NCI-H345 treated with DMSO at 0.1 percent for 48 hours (cell line): ENCODE data around the gene C1QTNF9.
"Not testable (repeated sequence)": the region's sequence is repeated elsewhere in the genome, so short reads cannot be mapped to it uniquely, and the experiment has no call there.

ENCODE experiments used
- DNase-seq: peaks from one replicate; lab custom pipeline; 2025; ENCODE audit not compliant: unreplicated experiment; lab: John Stamatoyannopoulos, UW

The C1QTNF9 gene

GRCh38 chr13:24359252-24359651, 49.9 kb downstream of the C1QTNF9 start:
- DNase-seq: not testable (repeated sequence)

- no peak for DNase-seq
Measured at GRCh38 chr13:24360106-24360505, 50.7 kb downstream of the C1QTNF9 start.

GRCh38 chr13:24361113-24361512, 51.7 kb downstream of the C1QTNF9 start:
- DNase-seq: no peak

GRCh38 chr13:24361852-24362366, 52.5 kb downstream of the C1QTNF9 start:
- no peak for DNase-seq

- DNase-seq: no peak
Measured at GRCh38 chr13:24362435-24362952, 53.1 kb downstream of the C1QTNF9 start.

GRCh38 chr13:24365191-24365590, 55.8 kb downstream of the C1QTNF9 start:
- DNase-seq: no peak

- DNase-seq: not testable (repeated sequence)
Measured at GRCh38 chr13:24366315-24366714, 56.9 kb downstream of the C1QTNF9 start.

- not testable (repeated sequence) for DNase-seq
Measured at GRCh38 chr13:24371273-24371672, 61.9 kb downstream of the C1QTNF9 start.
